Smooth muscle cell of the pulmonary artery (primary cell): Measurements from ENCODE around the gene RAB40C. TPM values are rescaled to one million over a fixed set of nuclear protein-coding genes. Genes with fewer than 3 reads are reported as not detected.

Experiments
- total RNA-seq: library from RNA; depleted of rRNA; stranded (reverse); fragments of >200 nt; gene quantifications from 2 replicates; pipeline ENCODE4 v1.2.3, GENCODE V29; 2014

Gene RAB40C
- total RNA-seq: 12.6 and 13.6 TPM in 2 replicates

GRCh38 chr16:589658-590187 is at the start of gene RAB40C:
Gene RAB40C, plus strand, starts transcription at chr16:590066. Its CDS starts 226 bp downstream, at chr16:590292.

GRCh38 chr16:560204-560700 is 29.6 kb upstream of the RAB40C start, which contains the start of gene PRR35:
Gene PRR35, plus strand, starts transcription at chr16:560394. Its CDS starts 2,901 bp downstream, at chr16:563295.

GRCh38 chr16:566475-567372 is 23.1 kb upstream of the RAB40C start, which contains the start of gene NHLRC4:
Gene NHLRC4, plus strand, starts transcription at chr16:567005. Its CDS starts 1,043 bp downstream, at chr16:568048.

GRCh38 chr16:569445-570254 is 20.2 kb upstream of the RAB40C start, which contains the start of gene PIGQ:
Gene PIGQ, plus strand, starts transcription at chr16:569968. Its CDS starts 4,107 bp downstream, at chr16:574075.

GRCh38 chr16:630815-631405 is 41.0 kb downstream of the RAB40C start, which contains the start of gene WFIKKN1:
Gene WFIKKN1, plus strand, starts transcription at chr16:630985. Its CDS starts 269 bp downstream, at chr16:631254.

GRCh38 chr16:636206-637080 is 46.6 kb downstream of the RAB40C start, which contains the start of gene METTL26:
Gene METTL26, minus strand, starts transcription at chr16:636305. Its CDS starts 15 bp downstream, at chr16:636290.

GRCh38 chr16:641326-642188 is 51.7 kb downstream of the RAB40C start, which contains the start of gene MCRIP2:
Gene MCRIP2, plus strand, starts transcription at chr16:641828. Its CDS starts 164 bp downstream, at chr16:641992.

GRCh38 chr16:648781-649589 is 59.1 kb downstream of the RAB40C start, which contains the start of gene WDR90:
Gene WDR90, plus strand, starts transcription at chr16:649365. Its CDS starts 52 bp downstream, at chr16:649417.

GRCh38 chr16:667780-668518 is 78.1 kb downstream of the RAB40C start, which contains the start of gene RHOT2:
Gene RHOT2, plus strand, starts transcription at chr16:668132. Its CDS starts 68 bp downstream, at chr16:668200.

GRCh38 chr16:674968-675883 is 85.4 kb downstream of the RAB40C start, which contains the start of gene RHBDL1:
Gene RHBDL1, plus strand, starts transcription at chr16:675671. Its CDS starts 120 bp downstream, at chr16:675791.

Other genes starting within 250 kb of the RAB40C start
- 20.3 and 26.9 TPM in 2 replicates for gene AXIN1, start 237.3 kb upstream of the RAB40C start, total RNA-seq
- 37.6 and 39.2 TPM in 2 replicates for gene MRPL28, start 219.5 kb upstream of the RAB40C start, total RNA-seq
- gene PGAP6, start 208.1 kb upstream of the RAB40C start, total RNA-seq: 64.9 and 113 TPM in 2 replicates
- gene NME4, start 192.9 kb upstream of the RAB40C start, total RNA-seq: 81.9 and 94.9 TPM in 2 replicates
- 11.5 and 12.5 TPM in 2 replicates for gene DECR2, start 188.2 kb upstream of the RAB40C start, total RNA-seq
- 31.0 and 38.4 TPM in 2 replicates for gene RAB11FIP3, start 164.4 kb upstream of the RAB40C start, total RNA-seq
- gene CAPN15, start 62.4 kb upstream of the RAB40C start, total RNA-seq: 28.5 and 48.7 TPM in 2 replicates
- not detected in 2 replicates for gene PRR35, start 29.7 kb upstream of the RAB40C start, total RNA-seq
- 0.99 and 1.3 TPM in 2 replicates for gene NHLRC4, start 23.1 kb upstream of the RAB40C start, total RNA-seq
- 31.5 and 39.1 TPM in 2 replicates for gene PIGQ, start 20.1 kb upstream of the RAB40C start, total RNA-seq
- gene WFIKKN1, start 40.9 kb downstream of the RAB40C start, total RNA-seq: 0.26 TPM in 2 replicates
- 61.8 and 71.3 TPM in 2 replicates for gene METTL26, start 46.2 kb downstream of the RAB40C start, total RNA-seq
- gene MCRIP2, start 51.8 kb downstream of the RAB40C start, total RNA-seq: 11.3 and 19.8 TPM in 2 replicates
- 9.3 and 18.1 TPM in 2 replicates for gene WDR90, start 59.3 kb downstream of the RAB40C start, total RNA-seq
- 29.1 and 39.2 TPM in 2 replicates for gene RHOT2, start 78.1 kb downstream of the RAB40C start, total RNA-seq
- gene RHBDL1, start 85.6 kb downstream of the RAB40C start, total RNA-seq: 2.7 and 9.1 TPM in 2 replicates
- 73.9 and 106 TPM in 2 replicates for gene STUB1, start 90.3 kb downstream of the RAB40C start, total RNA-seq
- gene JMJD8, start 94.3 kb downstream of the RAB40C start, total RNA-seq: 54.5 and 58.5 TPM in 2 replicates
- 7.9 and 10.3 TPM in 2 replicates for gene WDR24, start 100.3 kb downstream of the RAB40C start, total RNA-seq
- gene FBXL16, start 115.7 kb downstream of the RAB40C start, total RNA-seq: 0.07 and 0.13 TPM in 2 replicates
- gene METRN, start 125.1 kb downstream of the RAB40C start, total RNA-seq: 81.0 and 110 TPM in 2 replicates
- 17.7 and 23.0 TPM in 2 replicates for gene ANTKMT, start 131.1 kb downstream of the RAB40C start, total RNA-seq
- 1.6 and 4.9 TPM in 2 replicates for gene CCDC78, start 136.4 kb downstream of the RAB40C start, total RNA-seq
- gene HAGHL, start 137.0 kb downstream of the RAB40C start, total RNA-seq: 9.5 and 23.7 TPM in 2 replicates
- gene CIAO3, start 150.9 kb downstream of the RAB40C start, total RNA-seq: 29.5 and 35.8 TPM in 2 replicates
- not detected in 2 replicates for gene MSLN, start 170.7 kb downstream of the RAB40C start, total RNA-seq
- 17.1 and 28.9 TPM in 2 replicates for gene RPUSD1, start 198.3 kb downstream of the RAB40C start, total RNA-seq
- 6.5 and 8.7 TPM in 2 replicates for gene CHTF18, start 198.6 kb downstream of the RAB40C start, total RNA-seq
- not detected in 2 replicates for gene GNG13, start 210.7 kb downstream of the RAB40C start, total RNA-seq